Neural cell (in vitro differentiated cells): ENCODE data around the gene PERCC1. TPM values are rescaled to one million over a fixed set of nuclear protein-coding genes. Genes with fewer than 3 reads are reported as not detected.

ENCODE experiments used
- H2AFZ ChIP-seq: fragments of 200-600, 300-800 bp; sonication (generic), shearing (Covaris generic); 2 replicates; pipeline ENCODE4 v1.6.0; 2014; ENCODE audit warnings: low read depth, mild to moderate bottlenecking, antibody characterized with exemption, low read length, moderate library complexity
- H3F3A ChIP-seq: fragments of 200-600 bp; shearing (Covaris generic); 2 replicates; pipeline ENCODE4 v1.6.1; 2016; ENCODE audit warnings: mild to moderate bottlenecking, moderate library complexity, mixed read lengths, antibody characterized with exemption, low read length; ENCODE audit not compliant: insufficient read depth, poor library complexity, severe bottlenecking
- H3K27ac ChIP-seq: fragments of 200-600, 300-800 bp; sonication (generic), shearing (Covaris generic); 2 replicates; pipeline ENCODE4 v1.5.1; 2014; ENCODE audit warnings: mild to moderate bottlenecking, low read length, moderate library complexity
- H3K27me3 ChIP-seq: fragments of 300-800, 200-600 bp; sonication (generic), shearing (Covaris generic); 2 replicates; pipeline ENCODE4 v1.6.0; 2014; ENCODE audit warnings: mild to moderate bottlenecking, low read depth, low read length, moderate library complexity; ENCODE audit not compliant: insufficient read depth
- H3K36me3 ChIP-seq: fragments of 300-800, 200-600 bp; sonication (generic), shearing (Covaris generic); 2 replicates; pipeline ENCODE4 v1.5.1; 2014; ENCODE audit warnings: mild to moderate bottlenecking, antibody characterized with exemption, low read length, moderate library complexity; ENCODE audit not compliant: insufficient read depth
- H3K4me2 ChIP-seq: fragments of 300-800, 200-600 bp; sonication (generic), shearing (Covaris generic); 2 replicates; pipeline ENCODE4 v1.6.0; 2014; ENCODE audit warnings: mild to moderate bottlenecking, low read length
- H3K4me3 ChIP-seq: fragments of 300-800, 200-600 bp; sonication (generic), shearing (Covaris generic); 2 replicates; pipeline ENCODE4 v1.5.1; 2014; ENCODE audit warnings: mild to moderate bottlenecking, low read length, moderate library complexity
- H3K79me2 ChIP-seq: fragments of 200-600 bp; shearing (Covaris generic); replicated peaks from 2 replicates; pipeline ENCODE4 v1.6.0; 2014; ENCODE audit warnings: mild to moderate bottlenecking, low read length, moderate library complexity; ENCODE audit not compliant: insufficient read depth
- H3K9ac ChIP-seq: fragments of 300-800, 200-600 bp; sonication (generic), shearing (Covaris generic); 2 replicates; pipeline ENCODE4 v1.6.1; 2016; ENCODE audit warnings: mild to moderate bottlenecking, low read length, mixed read lengths
- H3K9me2 ChIP-seq: fragments of 200-600 bp; shearing (Covaris generic); 2 replicates; pipeline ENCODE4 v1.6.1; 2016; ENCODE audit warnings: mild to moderate bottlenecking, low read length, mixed read lengths; ENCODE audit not compliant: insufficient read depth
- H3K9me3 ChIP-seq: fragments of 200-600, 300-800 bp; sonication (generic), shearing (Covaris generic); 2 replicates; pipeline ENCODE4 v1.6.1; 2016; ENCODE audit warnings: mild to moderate bottlenecking, mixed run types, low read length, moderate library complexity, mixed read lengths
- H4K20me1 ChIP-seq: fragments of 200-600 bp; shearing (Covaris generic); 2 replicates; pipeline ENCODE4 v1.6.1; 2016; ENCODE audit warnings: mild to moderate bottlenecking, mixed run types; ENCODE audit not compliant: insufficient read depth
- CTCF ChIP-seq: fragments of 450-650 bp; IDR thresholded peaks from 2 replicates; pipeline ENCODE4 v1.5.1; 2014; ENCODE audit warnings: antibody characterized with exemption, mild to moderate bottlenecking, moderate library complexity; ENCODE audit not compliant: poor library complexity, severe bottlenecking
- EP300 ChIP-seq: fragments of 450-650 bp; conservative IDR thresholded peaks from 2 replicates; pipeline ENCODE4 v1.6.1; 2014; ENCODE audit warnings: antibody characterized with exemption, mild to moderate bottlenecking, moderate library complexity; ENCODE audit not compliant: poor library complexity, severe bottlenecking
- EZH2 ChIP-seq: fragments of 200-600, 300-800 bp; shearing (Covaris generic), sonication (generic); IDR thresholded peaks from 2 replicates; pipeline ENCODE4 v1.6.1; 2014; ENCODE audit warnings: antibody characterized with exemption, low read length, borderline replicate concordance, mild to moderate bottlenecking; ENCODE audit not compliant: insufficient read depth, poor library complexity, severe bottlenecking
- MXI1 ChIP-seq: fragments of 450-650 bp; conservative IDR thresholded peaks from 2 replicates; pipeline ENCODE4 v1.6.1; 2014; ENCODE audit warnings: antibody characterized with exemption, mild to moderate bottlenecking; ENCODE audit not compliant: poor library complexity, severe bottlenecking
- POLR2AphosphoS5 ChIP-seq: IDR thresholded peaks from 2 replicates; pipeline ENCODE4 v1.6.1; 2012
- RAD21 ChIP-seq: fragments of 450-650 bp; conservative IDR thresholded peaks from 2 replicates; pipeline ENCODE4 v1.6.1; 2014; ENCODE audit warnings: antibody characterized with exemption, mild to moderate bottlenecking, moderate library complexity
- REST ChIP-seq: IDR thresholded peaks from 2 replicates; pipeline ENCODE4 v1.6.1; 2012; ENCODE audit warnings: borderline replicate concordance
- SMC3 ChIP-seq: fragments of 450-650 bp; conservative IDR thresholded peaks from 2 replicates; pipeline ENCODE4 v1.6.1; 2014; ENCODE audit warnings: antibody characterized with exemption, mild to moderate bottlenecking, moderate library complexity; ENCODE audit not compliant: poor library complexity
- TAF1 ChIP-seq: IDR thresholded peaks from 2 replicates; pipeline ENCODE4 v1.6.1; 2012; ENCODE audit warnings: low read depth
- polyA plus RNA-seq: library from polyadenylated mRNA; depleted of rRNA; stranded (reverse); fragments of >200 nt; gene quantifications from 2 replicates; pipeline ENCODE4 v1.2.3, GENCODE V29; 2014

Gene PERCC1
- polyA plus RNA-seq, 1 donor from 2014 or later, result not detected

GRCh38 chr16:1443980-1444729 is 13.3 kb downstream of the PERCC1 start, which contains the start of gene CCDC154:
Gene CCDC154 (minus strand): TSS chr16:1444556. CDS start chr16:1444322, 234 bp downstream.
- no peaks in the 10 kb centered on the region for H3K9me3 ChIP-seq
- no peak within 1 kb of the TSS for H3K4me2 ChIP-seq
- no peak within 1 kb of the TSS for H3K9ac ChIP-seq
- no peak within 1 kb of the TSS for H3K27ac ChIP-seq
- H3F3A ChIP-seq, result no peaks in the 10 kb centered on the region
- no peaks in the 10 kb centered on the region for H3K27me3 ChIP-seq
- H2AFZ ChIP-seq, result no peak within 1 kb of the TSS
- no peaks in the 10 kb centered on the region for H3K9me2 ChIP-seq
- no peaks in the 10 kb centered on the region for H3K79me2 ChIP-seq
- TF ChIP-seq MXI1, result no peak
- TF ChIP-seq RAD21, result no peak
- no peak for TF ChIP-seq SMC3
- TF ChIP-seq TAF1, result no peak
- TF ChIP-seq EP300, result no peak
- no peak within 1 kb of the TSS for H3K4me3 ChIP-seq
- H3K36me3 ChIP-seq, result no peaks in the 10 kb centered on the region
- H4K20me1 ChIP-seq, result no peaks in the 10 kb centered on the region

GRCh38 chr16:1444730-1445517 is 14.0 kb downstream of the PERCC1 start:
- H3K36me3 ChIP-seq, result no peaks in the 10 kb centered on the region

More at GRCh38 chr16:1444730-1445517, 14.0 kb downstream of the PERCC1 start:
- no peak overlapping the region for H3K9ac ChIP-seq
- no peak overlapping the region for H3K4me3 ChIP-seq
- no peaks in the 10 kb centered on the region for H3K9me3 ChIP-seq
- no peak overlapping the region for H3K4me2 ChIP-seq
- no peaks in the 10 kb centered on the region for H3K27me3 ChIP-seq
- H4K20me1 ChIP-seq, result no peaks in the 10 kb centered on the region
- no peaks in the 10 kb centered on the region for H3F3A ChIP-seq
- TF ChIP-seq RAD21, result no peak
- no peak for TF ChIP-seq POLR2AphosphoS5
- TF ChIP-seq EP300, result no peak
- no peak for TF ChIP-seq CTCF
- TF ChIP-seq TAF1, result no peak
- no peak for TF ChIP-seq EZH2
- no peak for TF ChIP-seq MXI1
- TF ChIP-seq SMC3, result no peak
- no peak for TF ChIP-seq REST
- no peaks in the 10 kb centered on the region for H3K9me2 ChIP-seq
- H3K79me2 ChIP-seq, result no peaks in the 10 kb centered on the region
- H3K27ac ChIP-seq, result no peak overlapping the region
- no peak overlapping the region for H2AFZ ChIP-seq
